ENCODE results near the gene CNP. TPM values are rescaled to one million over a fixed set of nuclear protein-coding genes. Genes with fewer than 3 reads are reported as not detected.

Gene CNP
- total RNA-seq, 1 donor from 2014 or later: 84.3 TPM

GRCh38 chr17:41932816-41933389 lies 33.7 kb upstream of the CNP start:
- DNase-seq (ENCODE audit: extremely low spot score, unreplicated experiment): no peak
- H3K4me3 Mint-ChIP-seq: peak overlapping the region; percentile 16
- TF ChIP-seq, protein P1, sequence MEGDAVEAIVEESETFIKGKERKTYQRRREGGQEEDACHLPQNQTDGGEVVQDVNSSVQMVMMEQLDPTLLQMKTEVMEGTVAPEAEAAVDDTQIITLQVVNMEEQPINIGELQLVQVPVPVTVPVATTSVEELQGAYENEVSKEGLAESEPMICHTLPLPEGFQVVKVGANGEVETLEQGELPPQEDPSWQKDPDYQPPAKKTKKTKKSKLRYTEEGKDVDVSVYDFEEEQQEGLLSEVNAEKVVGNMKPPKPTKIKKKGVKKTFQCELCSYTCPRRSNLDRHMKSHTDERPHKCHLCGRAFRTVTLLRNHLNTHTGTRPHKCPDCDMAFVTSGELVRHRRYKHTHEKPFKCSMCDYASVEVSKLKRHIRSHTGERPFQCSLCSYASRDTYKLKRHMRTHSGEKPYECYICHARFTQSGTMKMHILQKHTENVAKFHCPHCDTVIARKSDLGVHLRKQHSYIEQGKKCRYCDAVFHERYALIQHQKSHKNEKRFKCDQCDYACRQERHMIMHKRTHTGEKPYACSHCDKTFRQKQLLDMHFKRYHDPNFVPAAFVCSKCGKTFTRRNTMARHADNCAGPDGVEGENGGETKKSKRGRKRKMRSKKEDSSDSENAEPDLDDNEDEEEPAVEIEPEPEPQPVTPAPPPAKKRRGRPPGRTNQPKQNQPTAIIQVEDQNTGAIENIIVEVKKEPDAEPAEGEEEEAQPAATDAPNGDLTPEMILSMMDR (conservative IDR thresholded peaks at IDR 0.05): no peak
- H3K36me3 Mint-ChIP-seq: no peaks in the 10 kb centered on the region
- H3K27ac Mint-ChIP-seq: no peak overlapping the region
- H3K4me1 Mint-ChIP-seq (ENCODE audit: unreplicated experiment): peaks cover 16% of the 10 kb centered on the region
- no peaks in the 10 kb centered on the region for H3K27me3 Mint-ChIP-seq
- H3K9me3 Mint-ChIP-seq: no peaks in the 10 kb centered on the region

GRCh38 chr17:41935641-41936040 lies 31.0 kb upstream of the CNP start:
- DNase-seq (ENCODE audit: extremely low spot score, unreplicated experiment): no peak
- no peak overlapping the region for H3K27ac Mint-ChIP-seq
- H3K4me1 Mint-ChIP-seq (ENCODE audit: unreplicated experiment): peaks cover under 1% of the 10 kb centered on the region
- H3K36me3 Mint-ChIP-seq: no peaks in the 10 kb centered on the region
- H3K9me3 Mint-ChIP-seq: no peaks in the 10 kb centered on the region
- TF ChIP-seq, protein P1 (conservative IDR thresholded peaks at IDR 0.05): no peak
- no peak overlapping the region for H3K4me3 Mint-ChIP-seq
- H3K27me3 Mint-ChIP-seq: no peaks in the 10 kb centered on the region

GRCh38 chr17:41937970-41938954 lies 28.3 kb upstream of the CNP start:
- H3K27ac Mint-ChIP-seq: no peak overlapping the region
- no peaks in the 10 kb centered on the region for H3K9me3 Mint-ChIP-seq

DNA sequence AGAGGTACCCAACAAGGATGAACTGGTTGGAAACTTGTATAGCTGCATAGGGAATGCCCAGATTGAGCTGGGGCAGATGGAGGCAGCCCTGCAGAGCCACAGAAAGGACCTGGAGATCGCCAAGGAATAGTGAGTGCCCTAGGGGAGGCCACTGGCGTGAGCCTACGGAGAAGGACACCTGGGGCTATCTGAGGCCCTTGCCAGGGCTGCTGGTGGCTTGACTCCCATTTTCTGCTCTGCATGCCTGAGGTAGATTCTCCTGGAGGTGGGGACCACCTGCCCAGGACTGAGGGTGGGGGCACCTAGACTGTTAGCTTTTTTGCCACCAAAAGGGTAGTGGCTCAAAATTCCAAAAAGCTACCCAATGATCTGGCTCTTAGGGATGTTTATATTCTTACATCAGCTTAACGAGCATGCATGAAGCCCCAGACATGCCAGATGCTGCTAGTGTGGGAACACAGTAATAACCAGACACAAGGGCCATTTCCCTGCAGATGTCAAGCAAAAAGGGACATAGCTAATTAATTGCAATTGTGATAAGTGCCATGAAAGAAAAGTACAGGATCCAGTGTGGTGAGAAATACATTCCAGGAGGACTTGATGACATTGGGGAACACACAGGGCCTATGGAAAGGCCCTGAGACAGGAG lies 27.4 kb upstream of the CNP start:
- Mint-ChIP-seq H3K27me3 (no peaks in the 10 kb centered on the region), H3K4me1 (ENCODE audit: unreplicated experiment) (no peaks in the 10 kb centered on the region), H3K9me3 (no peaks in the 10 kb centered on the region), H3K27ac (no peak overlapping the region), H3K4me3 (no peak overlapping the region), H3K36me3 (no peaks in the 10 kb centered on the region)
- no peak for DNase-seq (ENCODE audit: extremely low spot score, unreplicated experiment)
- TF ChIP-seq, protein P1 (conservative IDR thresholded peaks at IDR 0.05): no peak

More at GRCh38 chr17:41937970-41938954, 28.3 kb upstream of the CNP start:
- H3K4me1 Mint-ChIP-seq (ENCODE audit: unreplicated experiment): no peaks in the 10 kb centered on the region
- DNase-seq (ENCODE audit: extremely low spot score, unreplicated experiment): no peak
- TF ChIP-seq, protein P1 (conservative IDR thresholded peaks at IDR 0.05): no peak
- H3K27me3 Mint-ChIP-seq: no peaks in the 10 kb centered on the region
- H3K36me3 Mint-ChIP-seq: no peaks in the 10 kb centered on the region
- no peak overlapping the region for H3K4me3 Mint-ChIP-seq

- Mint-ChIP-seq H3K36me3 (no peaks in the 10 kb centered on the region), H3K27ac (no peak overlapping the region), H3K4me1 (ENCODE audit: unreplicated experiment) (no peaks in the 10 kb centered on the region), H3K27me3 (no peaks in the 10 kb centered on the region), H3K9me3 (no peaks in the 10 kb centered on the region), H3K4me3 (no peak overlapping the region)
- no peak for DNase-seq (ENCODE audit: extremely low spot score, unreplicated experiment)
- TF ChIP-seq, protein P1 (conservative IDR thresholded peaks at IDR 0.05): no peak
Measured at GRCh38 chr17:41939693-41940090, 26.9 kb upstream of the CNP start.

Data from type B pancreatic cell (in vitro differentiated cells).